G401 (cell line): ENCODE results near the gene VPS37B. TPM values are rescaled to one million over a fixed set of nuclear protein-coding genes. Genes with fewer than 3 reads are reported as not detected.
A peak's percentile ranks its signal among the peaks of the same experiment; 100 is the strongest.

ENCODE experiments used
- DNase-seq: peaks from one replicate; pipeline ENCODE4 v3.0.0-alpha.2; 2015; ENCODE audit warnings: low spot score
- in situ Hi-C: cut with HindIII; loops from 2 replicates; pipeline ENCODE4 v1.10.0; 2016; ENCODE audit warnings: low sequenced_read_pairs, mixed read lengths
- total RNA-seq: library from RNA; depleted of rRNA; stranded (reverse); fragments of >200 nt; shearing (Covaris generic); gene quantifications from 2 replicates; pipeline ENCODE4 v1.2.3, GENCODE V29; 2014

Gene VPS37B
- total RNA-seq, 1 experiment from 2014 or later, result 53.4 TPM

DNA sequence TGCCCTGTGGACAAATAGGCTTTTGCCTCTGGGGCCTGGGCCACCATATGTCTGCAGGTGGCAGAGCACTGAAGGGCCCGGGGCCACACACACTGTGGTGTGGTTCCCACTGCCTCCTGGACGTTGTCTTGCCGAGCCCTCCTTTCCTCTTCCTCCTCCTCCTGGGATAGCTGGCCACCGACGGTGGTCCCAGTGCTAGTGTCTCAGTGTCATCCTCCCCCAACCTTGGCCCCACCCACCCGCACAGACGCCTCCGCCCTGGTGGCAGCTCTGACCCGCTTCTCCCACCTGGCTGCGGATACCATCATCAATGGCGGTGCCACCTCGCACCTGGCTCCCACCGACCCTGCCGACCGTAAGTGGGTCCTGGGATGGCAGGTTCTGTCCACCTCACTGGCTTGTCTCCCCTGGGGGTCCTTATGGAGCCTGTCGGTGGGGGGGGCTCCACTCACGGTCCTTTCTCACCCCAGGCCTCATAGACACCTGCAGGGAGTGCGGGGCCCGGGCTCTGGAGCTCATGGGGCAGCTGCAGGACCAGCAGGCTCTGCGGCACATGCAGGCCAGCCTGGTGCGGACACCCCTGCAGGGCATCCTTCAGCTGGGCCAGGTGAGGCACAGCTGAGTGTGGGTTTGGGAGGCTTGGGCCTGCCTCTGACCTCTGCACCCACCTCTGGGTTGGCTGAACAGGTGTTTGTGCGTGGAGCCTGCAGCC is 37.2 kb downstream of the VPS37B start:
- DNase-seq, result no peak
- in situ Hi-C loops, result no loop called here

DNA sequence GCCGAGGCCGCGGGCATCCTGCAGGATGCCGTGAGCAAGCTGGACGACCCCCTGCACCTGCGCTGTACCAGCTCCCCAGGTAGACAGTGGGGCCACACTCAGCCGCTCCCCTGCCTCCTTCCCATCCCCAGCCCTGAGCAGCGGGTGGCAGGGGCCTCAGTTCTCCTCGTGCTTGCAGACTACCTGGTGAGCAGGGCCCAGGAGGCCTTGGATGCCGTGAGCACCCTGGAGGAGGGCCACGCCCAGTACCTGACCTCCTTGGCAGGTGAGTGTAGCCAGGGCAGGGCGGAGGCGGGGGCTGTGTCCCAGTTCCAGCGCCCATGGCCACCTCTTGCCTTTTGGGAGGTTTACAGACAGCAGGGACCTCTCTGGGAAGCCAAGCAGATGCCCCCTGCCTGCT is 37.8 kb downstream of the VPS37B start:
- in situ Hi-C loops, result no loop called here
- no peak for DNase-seq

DNA sequence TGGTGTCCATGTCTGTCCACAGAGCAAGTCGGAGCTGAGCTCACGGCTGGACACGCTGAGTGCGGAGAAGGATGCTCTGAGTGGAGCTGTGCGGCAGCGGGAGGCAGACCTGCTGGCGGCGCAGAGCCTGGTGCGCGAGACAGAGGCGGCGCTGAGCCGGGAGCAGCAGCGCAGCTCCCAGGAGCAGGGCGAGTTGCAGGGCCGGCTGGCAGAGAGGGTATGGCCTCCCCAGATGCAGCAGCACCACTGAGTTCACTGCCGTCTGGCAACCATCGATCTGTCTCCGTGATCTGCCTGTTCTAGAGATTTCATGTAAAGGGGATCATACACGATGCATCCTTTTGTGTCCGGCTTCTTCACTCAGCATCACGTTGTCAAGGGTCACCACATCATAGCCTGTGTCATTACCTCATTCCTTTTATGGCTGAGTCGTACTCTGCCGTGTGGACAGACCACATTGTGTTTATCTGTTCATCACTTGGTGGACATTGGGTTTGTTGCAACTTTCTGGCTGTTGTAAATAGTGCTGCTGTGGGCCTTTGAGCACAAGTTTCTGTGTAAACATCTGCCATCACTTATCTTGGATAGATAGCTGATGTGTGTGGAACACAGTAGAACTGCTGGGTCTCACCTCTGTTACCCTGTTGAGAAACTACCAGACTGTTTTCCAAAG is 38.8 kb downstream of the VPS37B start:
- in situ Hi-C loops, result no loop called here
- DNase-seq, result no peak

DNA sequence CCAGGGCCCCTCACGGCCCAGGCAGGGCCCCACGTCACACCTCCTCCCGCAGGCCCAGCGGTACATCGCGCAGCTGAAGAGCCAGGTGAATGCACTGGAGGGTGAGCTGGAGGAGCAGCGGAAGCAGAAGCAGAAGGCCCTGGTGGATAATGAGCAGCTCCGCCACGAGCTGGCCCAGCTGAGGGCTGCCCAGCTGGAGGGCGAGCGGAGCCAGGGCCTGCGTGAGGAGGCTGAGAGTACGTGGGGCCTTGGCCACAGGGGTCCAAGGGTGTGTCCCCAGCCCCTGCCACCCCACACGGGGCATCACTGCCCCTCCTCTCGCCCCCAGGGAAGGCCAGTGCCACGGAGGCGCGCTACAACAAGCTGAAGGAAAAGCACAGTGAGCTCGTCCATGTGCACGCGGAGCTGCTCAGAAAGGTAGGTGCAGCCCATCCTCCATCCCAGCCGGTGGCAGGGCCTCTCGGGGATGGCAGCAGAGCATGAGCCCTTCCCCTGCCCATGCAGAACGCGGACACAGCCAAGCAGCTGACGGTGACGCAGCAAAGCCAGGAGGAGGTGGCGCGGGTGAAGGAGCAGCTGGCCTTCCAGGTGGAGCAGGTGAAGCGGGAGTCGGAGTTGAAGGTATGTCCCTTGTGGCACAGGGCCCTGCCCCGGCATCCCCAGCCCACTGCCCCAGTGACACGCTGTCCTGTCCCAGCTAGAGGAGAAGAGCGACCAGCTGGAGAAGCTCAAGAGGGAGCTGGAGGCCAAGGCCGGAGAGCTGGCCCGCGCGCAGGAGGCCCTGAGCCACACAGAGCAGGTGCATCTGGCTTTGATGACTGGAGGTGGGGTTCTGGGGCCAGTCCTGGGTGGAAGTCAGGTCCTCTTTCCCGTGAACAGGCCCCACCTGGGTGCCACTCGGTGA is 39.7 kb downstream of the VPS37B start:
- no peak for DNase-seq
- in situ Hi-C loops, result no loop called here

DNA sequence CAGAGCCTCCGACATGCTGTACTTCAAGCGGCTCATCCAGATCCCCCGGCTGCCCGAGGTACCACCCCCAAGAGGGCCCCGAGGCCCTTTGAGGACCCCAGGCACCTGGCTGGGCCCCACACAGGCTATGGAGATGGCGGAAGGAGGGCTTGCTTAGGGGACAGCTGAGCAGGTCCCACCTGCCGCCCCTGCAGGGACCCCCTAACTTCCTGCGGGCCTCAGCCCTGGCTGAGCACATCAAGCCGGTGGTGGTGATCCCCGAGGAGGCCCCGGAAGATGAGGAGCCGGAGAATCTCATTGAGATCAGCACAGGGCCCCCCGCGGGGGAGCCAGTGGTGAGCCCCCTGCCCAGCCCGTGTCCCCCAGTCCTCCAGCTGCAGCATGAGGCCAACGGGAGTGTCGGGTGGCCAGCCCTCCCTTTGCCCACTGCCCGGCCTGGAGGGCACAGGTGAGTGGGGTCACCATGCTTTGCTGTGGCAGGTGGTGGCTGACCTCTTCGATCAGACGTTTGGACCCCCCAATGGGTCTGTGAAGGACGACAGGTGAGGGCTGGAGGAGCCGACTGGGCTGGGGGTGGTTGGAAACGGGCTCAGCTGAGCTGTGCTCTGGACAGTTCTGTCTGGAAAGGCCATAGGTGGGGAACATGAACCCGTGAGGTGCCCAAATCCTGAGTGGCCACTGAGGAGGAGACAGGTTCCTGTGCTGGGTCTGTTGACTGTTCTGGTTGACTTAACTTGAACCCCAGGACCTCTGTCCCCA is 40.7 kb downstream of the VPS37B start:
- in situ Hi-C loops, result no loop called here
- DNase-seq, result no peak

DNA sequence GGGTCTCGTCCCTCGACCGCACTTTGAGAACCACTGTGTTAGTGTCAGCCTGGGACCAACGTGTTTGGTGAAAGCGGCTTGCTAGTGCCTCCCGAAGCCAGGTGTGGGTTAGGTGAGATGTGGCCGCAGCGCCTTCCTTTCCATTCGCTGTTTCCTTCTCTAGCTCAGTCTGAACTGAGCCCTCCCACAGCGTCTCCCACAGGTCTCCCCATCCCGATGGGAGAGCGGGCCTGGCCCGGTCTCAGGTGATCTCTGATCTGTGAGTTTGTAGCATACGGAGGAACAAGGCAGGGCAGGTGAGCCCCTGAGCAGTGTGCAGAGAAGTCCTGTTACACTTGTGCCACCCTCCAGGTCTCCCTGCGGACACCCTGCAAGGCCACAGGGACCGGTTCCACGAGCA is 41.4 kb downstream of the VPS37B start:
- in situ Hi-C loops, result no loop called here
- no peak for DNase-seq

DNA sequence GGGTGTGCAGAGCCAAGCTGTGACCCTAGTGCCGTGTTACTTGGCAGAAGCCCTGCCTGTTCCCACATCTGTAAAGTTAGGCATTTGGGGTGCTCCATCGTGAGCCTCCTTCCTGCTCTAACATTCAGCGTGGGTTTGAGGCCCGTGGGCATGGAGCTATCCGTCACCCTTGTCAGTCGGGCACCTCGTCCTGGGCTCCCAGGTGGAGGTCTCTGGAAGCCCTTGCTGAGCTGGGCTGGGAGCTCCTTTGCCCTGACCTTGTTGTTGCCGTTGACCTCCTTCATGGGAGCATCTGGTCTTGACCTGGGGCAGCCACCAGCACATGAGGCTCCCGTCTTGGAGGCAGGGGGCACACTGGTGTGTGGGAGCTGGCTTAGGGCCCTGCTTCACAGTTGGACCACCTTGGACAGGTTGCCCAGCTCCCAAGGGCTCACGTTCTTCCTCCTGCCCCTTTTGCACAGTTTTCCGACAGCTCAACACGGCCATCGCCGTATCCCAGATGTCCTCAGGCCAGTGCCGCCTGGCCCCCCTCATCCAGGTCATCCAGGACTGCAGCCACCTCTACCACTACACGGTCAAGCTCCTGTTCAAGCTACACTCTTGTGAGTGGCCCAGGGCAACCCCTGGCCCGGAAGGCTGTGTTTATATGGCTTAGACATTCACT is 42.2 kb downstream of the VPS37B start:
- in situ Hi-C loops, result no loop called here
- no peak for DNase-seq

DNA sequence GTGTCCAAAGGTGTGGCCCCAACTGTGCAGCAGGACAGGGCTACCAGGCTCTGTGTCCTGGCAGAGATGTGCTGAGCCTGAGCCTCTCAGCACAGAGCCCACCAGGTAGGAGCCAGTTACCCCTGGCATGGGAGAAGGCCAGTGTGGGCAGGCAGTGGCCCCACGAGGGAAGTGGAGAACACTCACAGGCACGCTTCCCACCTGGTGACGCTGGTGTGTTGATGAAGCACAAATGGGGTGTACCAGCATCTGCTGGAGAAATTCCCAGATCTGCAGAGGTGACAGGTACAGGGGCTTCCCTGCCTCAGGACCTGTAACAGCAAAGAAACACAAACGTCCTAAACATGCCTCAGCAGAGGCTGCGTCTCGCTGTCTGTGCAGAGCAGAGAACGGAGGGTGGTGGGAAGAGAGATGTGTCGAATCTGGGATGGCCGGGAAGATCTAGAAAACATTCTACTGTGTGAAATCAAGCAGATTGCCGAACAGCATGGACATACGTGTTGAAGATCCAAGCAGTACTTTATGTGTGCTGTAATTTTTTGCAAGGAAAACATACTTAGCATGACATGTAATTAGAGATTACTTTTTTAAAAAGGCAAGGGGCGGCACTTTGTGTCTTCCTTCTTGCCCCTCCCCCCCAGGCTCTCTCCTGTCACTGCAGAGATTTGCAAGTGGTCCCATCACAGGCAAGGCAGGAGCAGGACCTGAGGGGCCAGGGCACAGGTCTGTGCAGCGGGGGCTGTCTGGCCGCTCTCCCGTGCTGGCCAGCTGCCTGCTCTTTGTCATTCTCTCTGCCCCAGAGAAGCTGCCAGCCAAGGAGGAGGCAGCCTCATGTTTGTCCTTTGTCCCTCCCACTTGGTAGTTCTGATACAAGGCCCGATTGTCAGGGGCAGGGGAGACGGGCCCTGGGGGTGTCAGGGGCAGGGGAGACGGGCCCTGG is 43.3 kb downstream of the VPS37B start:
- DNase-seq, result peak; percentile 43
- in situ Hi-C loops, result no loop called here

DNA sequence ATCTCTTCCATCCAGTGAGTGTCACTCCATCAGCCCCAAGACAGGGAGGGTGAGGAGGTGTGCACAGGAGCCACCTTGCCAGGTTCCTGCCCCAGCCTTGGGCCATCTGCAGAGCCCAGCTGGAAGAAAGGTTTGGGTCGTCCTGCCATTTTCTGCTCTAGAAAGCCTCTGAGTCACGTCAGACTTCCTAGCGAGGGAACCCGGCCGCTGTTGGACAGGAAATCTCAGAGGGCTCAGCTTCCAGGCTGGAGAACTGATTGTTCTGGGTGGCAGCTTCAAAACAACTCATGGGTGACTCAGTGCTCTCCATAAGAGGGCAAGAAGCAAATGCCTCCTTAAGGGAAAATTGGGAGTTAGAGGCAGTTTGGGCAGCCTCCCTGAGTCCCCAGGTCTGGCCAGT is 44.1 kb downstream of the VPS37B start:
- in situ Hi-C loops, result no loop called here
- DNase-seq, result no peak

DNA sequence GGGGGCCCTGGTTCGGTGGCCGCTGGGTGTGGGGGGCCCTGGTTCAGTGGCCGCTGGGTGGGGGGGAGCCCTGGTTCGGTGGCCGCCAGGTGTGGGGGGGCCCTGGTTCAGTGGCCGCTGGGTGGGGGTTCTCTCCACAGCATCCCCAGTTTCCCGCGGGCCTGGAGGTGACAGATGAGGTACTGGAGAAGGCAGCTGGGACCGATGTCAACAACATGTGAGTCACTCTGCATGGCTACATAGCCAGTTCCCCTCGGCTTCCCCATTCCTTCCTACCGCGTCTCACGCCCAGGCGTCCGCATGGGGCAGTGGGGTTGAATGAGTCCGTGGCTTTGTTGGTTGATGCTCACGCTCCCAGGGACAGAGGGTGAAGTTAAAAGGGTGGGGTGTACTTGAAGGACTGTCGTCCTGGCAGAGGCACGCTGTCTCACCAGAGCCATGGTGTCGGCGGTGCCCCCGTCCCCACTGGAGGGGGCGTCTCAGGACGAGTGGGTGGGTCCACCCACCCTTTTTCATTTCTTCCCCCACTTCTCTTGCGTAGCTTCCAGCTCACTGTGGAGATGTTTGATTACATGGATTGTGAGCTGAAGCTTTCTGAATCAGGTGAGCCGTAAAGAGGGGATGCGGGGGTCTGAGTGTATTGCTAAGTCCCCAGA is 45.1 kb downstream of the VPS37B start:
- no peak for DNase-seq
- in situ Hi-C loops, result no loop called here

DNA sequence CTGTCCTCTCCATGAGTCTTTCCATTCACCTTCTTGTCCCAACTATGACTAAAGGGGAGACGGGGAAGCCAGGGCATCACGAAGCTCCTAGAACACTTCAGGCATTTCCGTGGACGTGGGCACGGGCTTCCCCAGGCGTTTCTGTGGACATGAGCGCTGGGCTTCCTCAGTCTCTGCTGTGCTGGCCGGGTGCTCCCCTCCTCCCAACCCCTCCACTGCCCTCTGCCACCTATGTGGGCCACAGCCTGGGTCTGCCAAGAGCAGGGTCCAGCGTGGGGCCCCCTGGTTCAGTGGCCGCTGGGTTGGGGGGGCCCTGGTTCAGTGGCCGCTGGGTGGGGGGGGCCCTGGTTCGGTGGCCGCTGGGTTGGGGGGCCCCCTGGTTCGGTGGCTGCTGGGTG is 45.9 kb downstream of the VPS37B start:
- in situ Hi-C loops, result no loop called here
- no peak for DNase-seq

DNA sequence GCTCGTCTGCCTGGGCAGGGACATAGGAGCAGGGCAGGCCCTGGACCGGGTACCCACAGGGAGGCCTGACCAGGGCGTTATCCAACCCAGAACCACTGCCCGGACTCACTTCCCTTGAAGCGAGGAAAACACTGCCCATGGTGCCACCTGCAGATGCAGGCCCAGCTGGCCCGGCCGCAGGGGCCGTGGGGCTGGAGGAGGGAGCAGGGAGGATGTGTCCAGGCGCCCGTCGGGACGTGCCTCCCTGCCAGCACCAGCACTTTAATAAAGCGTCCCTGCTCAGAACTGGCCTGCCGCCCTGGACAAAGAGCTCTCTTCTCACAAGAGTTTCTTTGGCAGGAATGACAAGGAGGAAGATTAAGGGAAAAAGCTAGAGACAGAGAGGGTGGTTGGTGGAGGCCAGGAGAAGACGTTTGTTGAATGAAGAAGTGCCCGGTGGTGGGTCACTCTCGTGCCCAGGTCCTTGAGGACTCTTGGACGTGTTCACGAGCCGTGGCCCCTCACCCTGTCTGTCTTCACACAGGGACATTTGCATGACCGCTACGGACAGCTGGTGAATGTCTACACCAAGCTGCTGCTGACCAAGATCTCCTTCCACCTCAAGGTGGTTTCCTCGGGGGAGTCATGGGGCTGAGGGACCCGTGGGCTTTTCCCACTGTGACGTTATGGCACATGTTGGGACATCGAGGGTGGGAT is 46.4 kb downstream of the VPS37B start:
- in situ Hi-C loops, result no loop called here
- DNase-seq, result peak; percentile 28

DNA sequence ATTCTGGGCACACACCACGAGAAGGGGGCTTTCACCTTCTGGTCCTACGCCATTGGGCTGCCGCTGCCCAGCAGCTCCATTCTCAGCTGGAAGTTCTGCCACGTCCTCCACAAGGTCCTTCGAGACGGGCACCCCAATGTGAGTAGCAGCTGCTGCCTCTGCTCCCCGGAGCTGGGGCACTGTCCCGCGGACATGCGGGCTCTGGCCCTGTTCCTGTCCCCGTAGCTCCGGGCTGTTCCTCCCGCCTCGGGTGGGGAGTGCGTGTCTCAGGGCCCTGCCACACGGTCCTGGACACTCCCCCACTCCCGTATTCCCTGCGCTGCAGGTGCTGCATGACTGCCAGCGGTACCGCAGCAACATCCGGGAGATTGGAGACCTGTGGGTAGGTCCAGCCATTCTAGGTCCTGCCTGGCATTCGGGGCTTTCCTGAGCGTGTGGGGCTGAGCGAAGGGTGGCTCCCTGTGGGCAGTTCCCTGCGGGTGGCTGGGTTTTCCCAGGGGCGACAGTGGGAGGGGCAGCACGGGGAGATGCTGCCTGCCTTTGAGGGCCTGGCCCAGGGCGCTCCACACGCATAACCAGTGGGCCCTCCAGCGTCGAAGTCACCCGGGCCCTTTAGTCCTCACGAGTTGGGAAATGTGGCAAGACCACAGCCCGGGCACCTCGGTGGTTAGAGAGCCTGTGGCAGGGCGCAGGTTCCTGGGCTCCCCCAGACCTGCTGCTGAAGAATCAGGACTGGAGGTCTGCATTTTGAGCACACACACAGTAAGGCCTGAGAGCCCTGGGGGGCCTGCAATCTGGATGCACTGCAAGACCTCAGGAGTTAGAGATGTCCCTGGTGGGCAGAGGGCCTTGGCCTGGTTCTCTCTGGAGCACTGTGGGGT is 47.2 kb downstream of the VPS37B start:
- in situ Hi-C loops, result no loop called here
- no peak for DNase-seq

DNA sequence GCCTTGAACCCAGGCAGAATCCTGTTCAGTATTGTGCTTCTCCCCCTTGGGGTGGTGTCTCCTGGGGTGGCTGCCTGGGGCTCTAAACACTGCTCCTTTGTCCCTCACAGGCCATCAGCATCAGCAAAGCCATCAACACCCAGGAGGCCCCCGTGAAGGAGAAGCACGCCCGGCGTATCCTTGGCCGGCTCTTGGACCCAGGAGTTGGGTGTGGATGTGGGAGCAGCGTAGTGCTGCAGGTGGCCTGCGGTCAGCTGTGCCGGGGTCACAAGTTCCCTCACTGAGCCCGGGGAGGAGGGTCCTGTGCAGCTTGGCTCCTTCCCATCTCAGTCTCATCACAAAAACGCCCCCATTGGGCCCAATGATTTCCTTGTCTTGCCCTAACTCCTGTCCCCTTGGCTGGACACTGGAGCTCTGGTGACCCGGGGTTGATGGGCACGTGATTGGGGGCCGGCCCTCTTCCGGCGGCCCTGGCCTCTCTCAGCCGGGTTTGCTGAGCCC is 48.0 kb downstream of the VPS37B start:
- DNase-seq, result no peak
- in situ Hi-C loops, result no loop called here

DNA sequence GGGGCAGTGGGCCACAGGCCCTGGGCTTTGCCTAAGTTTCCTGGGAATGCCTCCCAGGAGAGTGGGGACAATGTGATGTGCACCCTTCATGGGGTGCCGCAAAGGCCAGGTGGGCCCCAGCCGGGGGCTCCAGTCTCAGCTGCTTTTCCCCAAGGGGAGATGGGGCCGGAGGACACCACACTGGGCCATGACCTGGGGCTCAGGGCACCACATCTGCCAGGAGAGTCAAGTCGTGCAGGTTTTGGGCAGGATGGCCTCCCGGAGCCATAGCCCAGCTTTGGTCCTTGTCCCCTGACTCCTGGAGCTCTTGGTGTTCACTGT is 48.4 kb downstream of the VPS37B start:
- DNase-seq, result no peak
- in situ Hi-C loops, result no loop called here
